Peyer's patch (tissue), 4 donors: ENCODE results near the gene HAUS5. TPM values are rescaled to one million over a fixed set of nuclear protein-coding genes. Genes with fewer than 3 reads are reported as not detected.
"Not testable (repeated sequence)": the region's sequence is repeated elsewhere in the genome, so short reads cannot be mapped to it uniquely, and the experiment has no call there.

Experiments used
- DNase-seq, 3 donors: peaks; one replicate each; pipeline ENCODE4 v3.0.0-alpha.2; 2017 to 2019
- H3K27ac ChIP-seq, 4 donors: fragments of 200-600 bp; sonication (generic); one replicate each; pipeline ENCODE4 v1.5.1; 2016 to 2019
- H3K27me3 ChIP-seq, 2 donors: fragments of 200-600 bp; sonication (generic); one replicate each; pipeline ENCODE4 v1.5.1; 2019
- H3K36me3 ChIP-seq, 3 donors: fragments of 200-600 bp; sonication (generic); one replicate each; pipeline ENCODE4 v1.5.1; 2016 to 2019
- H3K4me1 ChIP-seq, 4 donors: fragments of 200-600 bp; sonication (generic); one replicate each; pipeline ENCODE4 v1.5.1; 2016 to 2019
- H3K4me3 ChIP-seq, 4 donors: fragments of 200-600 bp; sonication (generic); 1 replicate in 3 of 4; 2 replicates in 1 of 4; pipeline ENCODE4 v1.5.1; 2016 to 2019; ENCODE audit warnings: mild to moderate bottlenecking in 1 of 4
- H3K9me3 ChIP-seq, 4 donors: fragments of 200-600 bp; sonication (generic); one replicate each; pipeline ENCODE4 v1.5.1; 2016 to 2019; ENCODE audit warnings: mild to moderate bottlenecking in 1 of 4
- CTCF ChIP-seq, 6 experiments: fragments of 450-650 bp in 4 of 6; fragments of 200-600 bp in 2 of 6; sonication (generic) in 1 of 6; IDR thresholded peaks; one replicate each; pipeline ENCODE4 v1.5.1; 2017 to 2019; ENCODE audit warnings: antibody characterized with exemption in 6 of 6, mild to moderate bottlenecking in 3 of 6, moderate library complexity in 1 of 6
- POLR2A ChIP-seq, 2 donors: fragments of 450-650 bp; IDR thresholded peaks; one replicate each; pipeline ENCODE4 v1.5.1; 2017; ENCODE audit warnings: antibody characterized with exemption in 2 of 2, mild to moderate bottlenecking in 2 of 2, moderate library complexity in 2 of 2
- total RNA-seq, 4 donors: library from RNA; depleted of rRNA; stranded (reverse); fragments of >200 nt; gene quantifications; one replicate each; pipeline ENCODE4 v1.1.0, GENCODE V29; 2016

Gene HAUS5
- total RNA-seq, 4 donors from 2014 or later = 2.8 to 42.9 (median 8.3) TPM

GRCh38 chr19:35596366-35596999 is 16.1 kb upstream of the HAUS5 start:
- Histone ChIP-seq H3K27ac (no peak overlapping the region), H3K4me3 (no peak overlapping the region), H3K4me1 (no peaks in the 10 kb centered on the region), H3K9me3 (no peaks in the 10 kb centered on the region), H3K36me3 (no peaks in the 10 kb centered on the region), H3K27me3 (no peaks in the 10 kb centered on the region)
- TF ChIP-seq POLR2A (IDR thresholded peaks at IDR 0.05) (no peak), CTCF (IDR thresholded peaks at IDR 0.05) (no peak)
- no peak for DNase-seq

- Histone ChIP-seq H3K9me3 (no peaks in the 10 kb centered on the region), H3K4me1 (no peaks in the 10 kb centered on the region), H3K27ac (no peak overlapping the region), H3K4me3 (no peak overlapping the region), H3K27me3 (no peaks in the 10 kb centered on the region), H3K36me3 (no peaks in the 10 kb centered on the region)
- no peak for TF ChIP-seq CTCF (IDR thresholded peaks at IDR 0.05)
- TF ChIP-seq POLR2A (IDR thresholded peaks at IDR 0.05) = no peak
- DNase-seq = no peak
These were observed 10.6 kb upstream of the HAUS5 start for GRCh38 chr19:35601971-35602370.

GRCh38 chr19:35604436-35604835 is 8.1 kb upstream of the HAUS5 start:
- H3K27me3 ChIP-seq, H3K27ac ChIP-seq, H3K4me3 ChIP-seq, H3K4me1 ChIP-seq, DNase-seq, H3K9me3 ChIP-seq, H3K36me3 ChIP-seq: not testable (repeated sequence)

GRCh38 chr19:35607170-35607569 is 5.4 kb upstream of the HAUS5 start:
- DNase-seq, H3K4me1 ChIP-seq, H3K27me3 ChIP-seq, H3K4me3 ChIP-seq, H3K36me3 ChIP-seq, H3K9me3 ChIP-seq, H3K27ac ChIP-seq: not testable (repeated sequence)

- H3K9me3 ChIP-seq = peaks cover 0 to 8% (median 0%) of the 10 kb centered on the region in 4 donors
- no peaks in the 10 kb centered on the region for H3K36me3 ChIP-seq
- H3K4me1 ChIP-seq = peaks cover 0 to 8% (median 3%) of the 10 kb centered on the region in 4 donors
- no peak overlapping the region for H3K4me3 ChIP-seq
- H3K27ac ChIP-seq = no peak overlapping the region
- H3K27me3 ChIP-seq = no peaks in the 10 kb centered on the region
- TF ChIP-seq POLR2A (IDR thresholded peaks at IDR 0.05) = no peak
- no peak for TF ChIP-seq CTCF (IDR thresholded peaks at IDR 0.05)
- DNase-seq = no peak
These were observed 4.9 kb upstream of the HAUS5 start for GRCh38 chr19:35607661-35608060.

GRCh38 chr19:35608251-35608650 is 4.3 kb upstream of the HAUS5 start:
- Histone ChIP-seq H3K9me3 (peaks cover 0 to 8% (median 0%) of the 10 kb centered on the region in 4 donors), H3K27me3 (no peaks in the 10 kb centered on the region), H3K27ac (no peak overlapping the region), H3K4me1 (peaks cover 2 to 12% (median 6%) of the 10 kb centered on the region in 4 donors), H3K36me3 (no peaks in the 10 kb centered on the region), H3K4me3 (no peak overlapping the region)
- DNase-seq = no peak
- no peak for TF ChIP-seq CTCF (IDR thresholded peaks at IDR 0.05)

- peak in 2 of 3 donors; percentile 52 to 60 for DNase-seq
- Histone ChIP-seq H3K27me3 (no peaks in the 10 kb centered on the region), H3K36me3 (no peaks in the 10 kb centered on the region), H3K4me3 (no peak overlapping the region), H3K27ac (peak overlapping the region in 2 of 4 donors; percentile 55 to 74), H3K9me3 (peaks cover 0 to 8% (median 0%) of the 10 kb centered on the region in 4 donors), H3K4me1 (peaks cover 2 to 12% (median 7%) of the 10 kb centered on the region in 4 donors)
- TF ChIP-seq CTCF (IDR thresholded peaks at IDR 0.05) = no peak
- no peak for TF ChIP-seq POLR2A (IDR thresholded peaks at IDR 0.05)
These were observed 2.6 kb upstream of the HAUS5 start for GRCh38 chr19:35609851-35610353.
